ENCODE results near the gene PDPK1.
"Not testable (repeated sequence)": the region's sequence is repeated elsewhere in the genome, so short reads cannot be mapped to it uniquely, and the experiment has no call there.

Gene PDPK1

DNA sequence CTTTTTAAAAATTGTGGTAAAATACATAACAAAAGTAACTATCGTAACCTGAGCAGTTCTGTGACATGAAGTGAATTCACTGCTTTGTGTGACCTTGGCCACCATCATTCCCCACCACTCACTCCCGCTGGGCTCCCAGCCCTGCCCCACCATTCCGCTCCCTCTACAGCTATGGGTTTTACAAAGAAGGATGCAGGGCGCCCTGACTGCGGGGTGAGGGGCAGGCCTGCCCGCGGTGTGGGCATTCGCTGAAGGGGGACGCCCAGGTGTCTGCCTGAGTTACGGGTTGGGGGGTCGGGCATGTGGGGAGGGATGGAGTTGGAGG is 6.5 kb upstream of the PDPK1 start, which contains the start of gene CEMP1:
Gene CEMP1 (minus strand): TSS at position 38 of the 325 bp plus-strand sequence. CDS start 335 bp downstream, outside the sequence.
- H3K4me1 ChIP-seq (ENCODE audit: control insufficient read depth in 5 of 5, insufficient read depth in 5 of 5, low read length in 5 of 5) = peaks cover 0 to 31% (median 22%) of the 10 kb centered on the region in 5 donors
- peak within 1 kb of the TSS in 4 of 5 donors; percentile 68 to 80 (median 72) for H3K9ac ChIP-seq (ENCODE audit: low read length in 5 of 5)
- H3K27ac ChIP-seq (ENCODE audit: low read depth, low read length) = peak within 1 kb of the TSS; percentile 90
- H3K9me3 ChIP-seq (ENCODE audit: control insufficient read depth in 5 of 5, low read length in 5 of 5) = no peaks in the 10 kb centered on the region
- peaks cover 0 to 43% (median 29%) of the 10 kb centered on the region in 5 donors for H3K36me3 ChIP-seq (ENCODE audit: control insufficient read depth in 5 of 5, insufficient read depth in 5 of 5, low read length in 5 of 5)
- H3K27me3 ChIP-seq (ENCODE audit: control insufficient read depth in 5 of 5, insufficient read depth in 4 of 5, low read length in 5 of 5) = no peaks in the 10 kb centered on the region
- H3K4me3 ChIP-seq (ENCODE audit: low read depth in 1 of 5, low read length in 5 of 5) = peak within 1 kb of the TSS in 4 of 5 donors; percentile 70 to 84 (median 80)

DNA sequence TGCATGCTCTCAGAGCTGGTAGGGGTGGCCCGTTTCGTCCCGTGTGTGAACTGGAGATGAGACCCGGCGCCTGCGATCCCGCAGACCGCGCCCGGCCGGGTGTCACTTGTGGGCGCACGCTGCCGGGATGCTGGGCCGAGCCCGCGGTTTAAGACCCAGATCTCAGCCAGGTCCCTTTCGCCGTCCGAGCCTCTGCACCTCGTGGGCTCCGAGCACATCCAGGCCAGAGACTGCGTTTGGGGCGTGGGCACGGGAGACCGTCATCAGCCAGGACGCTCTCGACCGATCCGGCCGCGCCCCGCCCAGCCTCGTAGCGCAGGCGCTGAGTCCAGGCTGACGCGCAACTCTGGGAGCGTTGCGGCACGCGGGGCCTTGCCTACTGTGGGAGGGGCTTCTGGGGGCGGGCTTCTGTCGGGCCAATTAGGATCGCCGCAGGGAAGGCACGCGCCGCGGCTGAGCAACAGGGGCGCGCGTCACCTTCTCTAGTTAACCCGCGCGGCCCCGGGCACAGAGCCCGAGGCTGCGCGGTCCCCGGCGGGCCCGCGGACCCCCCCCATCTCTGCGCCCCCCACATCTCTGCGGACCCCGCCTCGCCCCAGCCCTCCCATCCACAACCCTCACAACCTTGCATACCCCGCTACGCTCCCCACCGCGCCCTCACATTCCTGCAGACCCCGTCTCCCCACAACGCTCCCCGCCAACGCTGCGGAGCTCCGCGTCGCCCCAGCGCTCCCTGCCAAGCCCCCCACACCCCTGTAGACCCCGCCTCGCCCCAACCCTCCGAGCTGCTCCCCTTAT is 5.9 kb upstream of the PDPK1 start:
- Histone ChIP-seq H3K27me3 (ENCODE audit: control insufficient read depth in 5 of 5, insufficient read depth in 4 of 5, low read length in 5 of 5) (no peaks in the 10 kb centered on the region), H3K36me3 (ENCODE audit: control insufficient read depth in 5 of 5, insufficient read depth in 5 of 5, low read length in 5 of 5) (peaks cover 0 to 38% (median 26%) of the 10 kb centered on the region in 5 donors), H3K4me1 (ENCODE audit: control insufficient read depth in 5 of 5, insufficient read depth in 5 of 5, low read length in 5 of 5) (peaks cover 0 to 34% (median 25%) of the 10 kb centered on the region in 5 donors), H3K4me3 (ENCODE audit: low read depth in 1 of 5, low read length in 5 of 5) (peak overlapping the region in 4 of 5 donors; percentile 70 to 84 (median 80)), H3K27ac (ENCODE audit: low read depth, low read length) (peak overlapping the region; percentile 90), H3K9ac (ENCODE audit: low read length in 5 of 5) (peak overlapping the region in 4 of 5 donors; percentile 68 to 80 (median 72)), H3K9me3 (ENCODE audit: control insufficient read depth in 5 of 5, low read length in 5 of 5) (no peaks in the 10 kb centered on the region)

DNA sequence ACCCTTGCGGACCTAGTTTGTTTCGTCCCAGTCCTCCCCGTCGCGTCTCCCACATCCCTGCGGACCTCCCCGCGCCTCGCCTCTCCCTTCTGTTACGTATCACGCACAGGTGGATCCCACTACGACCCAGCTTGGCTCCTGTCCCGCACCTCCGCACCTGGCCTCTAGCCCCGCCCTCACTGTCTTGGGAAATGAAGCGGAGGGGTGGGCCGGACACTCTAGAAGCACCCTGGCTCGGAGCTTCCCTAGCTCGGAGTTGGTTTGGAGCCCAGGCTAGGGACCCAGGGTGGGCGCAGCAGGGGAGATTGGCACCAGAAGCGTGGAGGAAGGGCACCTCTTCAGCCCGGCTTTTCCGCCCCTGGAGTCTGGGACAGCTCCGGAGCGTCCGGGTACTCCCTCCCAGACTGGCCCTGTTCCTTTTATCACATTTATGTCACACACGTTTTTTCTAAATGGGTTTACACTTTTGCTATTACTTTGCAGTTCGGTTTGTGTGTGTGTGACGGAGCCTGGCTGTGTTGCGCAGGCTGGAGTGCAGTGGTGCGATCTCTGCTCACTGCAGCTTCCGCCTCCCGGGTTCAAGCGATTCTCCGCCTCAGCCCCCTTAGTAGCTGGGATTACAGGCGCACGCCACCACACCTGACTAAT is 5.2 kb upstream of the PDPK1 start:
- Histone ChIP-seq H3K36me3 (ENCODE audit: control insufficient read depth in 5 of 5, insufficient read depth in 5 of 5, low read length in 5 of 5) (peaks cover 0 to 31% (median 21%) of the 10 kb centered on the region in 5 donors), H3K4me3 (ENCODE audit: low read depth in 1 of 5, low read length in 5 of 5) (peak overlapping the region; percentile 61 to 84 (median 77)), H3K27ac (ENCODE audit: low read depth, low read length) (peak overlapping the region; percentile 90), H3K27me3 (ENCODE audit: control insufficient read depth in 5 of 5, insufficient read depth in 4 of 5, low read length in 5 of 5) (no peaks in the 10 kb centered on the region), H3K9me3 (ENCODE audit: control insufficient read depth in 5 of 5, low read length in 5 of 5) (no peaks in the 10 kb centered on the region), H3K9ac (ENCODE audit: low read length in 5 of 5) (peak overlapping the region; percentile 68 to 80 (median 70)), H3K4me1 (ENCODE audit: control insufficient read depth in 5 of 5, insufficient read depth in 5 of 5, low read length in 5 of 5) (peaks cover 0 to 39% (median 29%) of the 10 kb centered on the region in 5 donors)

DNA sequence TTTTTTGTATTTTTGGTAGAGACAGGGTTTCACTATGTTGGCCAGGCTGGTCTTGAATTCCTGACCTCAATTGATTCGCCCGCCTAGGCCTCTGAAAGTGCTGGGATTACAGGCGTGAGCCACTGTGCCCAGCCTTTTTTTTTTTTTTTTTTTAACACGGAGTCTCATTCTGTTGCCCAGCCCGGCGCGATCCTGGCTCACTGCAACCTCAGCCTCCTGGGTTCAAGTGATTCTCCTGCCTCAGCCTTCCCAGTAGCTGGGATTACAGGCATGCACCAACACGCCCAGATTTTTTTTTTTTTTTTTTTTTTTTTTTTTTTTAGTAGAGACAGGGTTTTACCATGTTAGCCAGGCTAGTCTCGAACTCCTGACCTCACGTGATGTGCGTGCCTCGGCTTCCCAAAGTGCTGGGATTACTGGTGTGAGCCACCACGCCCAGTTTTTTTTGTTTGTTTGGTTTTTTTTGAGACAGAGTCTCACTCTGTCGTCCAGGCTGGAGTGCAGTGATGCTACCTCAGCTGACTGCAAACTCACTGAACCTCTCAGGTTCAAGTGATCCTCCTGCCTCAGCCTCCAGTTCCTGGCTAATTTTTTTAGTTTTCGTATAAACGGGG is 4.6 kb upstream of the PDPK1 start:
- H3K9me3 ChIP-seq (ENCODE audit: control insufficient read depth in 5 of 5, low read length in 5 of 5); H3K27me3 ChIP-seq (ENCODE audit: control insufficient read depth in 5 of 5, insufficient read depth in 4 of 5, low read length in 5 of 5): not testable (repeated sequence)
- peaks cover 0 to 39% (median 29%) of the 10 kb centered on the region in 5 donors for H3K4me1 ChIP-seq (ENCODE audit: control insufficient read depth in 5 of 5, insufficient read depth in 5 of 5, low read length in 5 of 5)
- H3K36me3 ChIP-seq (ENCODE audit: control insufficient read depth in 5 of 5, insufficient read depth in 5 of 5, low read length in 5 of 5) = peaks cover 0 to 25% (median 15%) of the 10 kb centered on the region in 5 donors
- H3K27ac ChIP-seq (ENCODE audit: low read depth, low read length) = peak overlapping the region; percentile 90
- peak overlapping the region in 4 of 5 donors; percentile 68 to 80 (median 72) for H3K9ac ChIP-seq (ENCODE audit: low read length in 5 of 5)
- peak overlapping the region; percentile 61 to 84 (median 77) for H3K4me3 ChIP-seq (ENCODE audit: low read depth in 1 of 5, low read length in 5 of 5)

DNA sequence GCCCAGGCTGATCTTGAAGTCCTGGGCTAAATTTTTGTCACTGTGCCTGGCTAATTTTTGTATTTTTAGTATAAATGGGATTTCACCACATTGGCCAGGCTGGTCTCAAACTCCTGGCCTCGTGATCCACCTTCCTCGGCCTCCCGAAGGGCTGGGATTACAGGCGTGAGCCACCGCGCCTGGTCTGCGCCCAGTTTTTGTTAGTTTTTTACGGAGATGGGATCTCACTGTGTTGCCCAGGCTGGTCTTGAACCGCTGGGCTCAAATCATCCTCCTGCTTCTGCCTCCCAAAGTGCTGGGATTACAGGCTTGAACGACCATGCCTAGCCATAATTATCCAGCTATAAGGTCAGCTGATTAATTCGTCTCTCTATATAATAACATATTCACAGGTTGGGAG is 3.9 kb upstream of the PDPK1 start:
- Histone ChIP-seq H3K4me1 (ENCODE audit: control insufficient read depth in 5 of 5, insufficient read depth in 5 of 5, low read length in 5 of 5) (peaks cover 0 to 44% (median 34%) of the 10 kb centered on the region in 5 donors), H3K27me3 (ENCODE audit: control insufficient read depth in 5 of 5, insufficient read depth in 4 of 5, low read length in 5 of 5) (no peaks in the 10 kb centered on the region), H3K9ac (ENCODE audit: low read length in 5 of 5) (no peak overlapping the region), H3K4me3 (ENCODE audit: low read depth in 1 of 5, low read length in 5 of 5) (no peak overlapping the region), H3K27ac (ENCODE audit: low read depth, low read length) (no peak overlapping the region), H3K36me3 (ENCODE audit: control insufficient read depth in 5 of 5, insufficient read depth in 5 of 5, low read length in 5 of 5) (peaks cover 0 to 18% (median 9%) of the 10 kb centered on the region in 5 donors), H3K9me3 (ENCODE audit: control insufficient read depth in 5 of 5, low read length in 5 of 5) (no peaks in the 10 kb centered on the region)

DNA sequence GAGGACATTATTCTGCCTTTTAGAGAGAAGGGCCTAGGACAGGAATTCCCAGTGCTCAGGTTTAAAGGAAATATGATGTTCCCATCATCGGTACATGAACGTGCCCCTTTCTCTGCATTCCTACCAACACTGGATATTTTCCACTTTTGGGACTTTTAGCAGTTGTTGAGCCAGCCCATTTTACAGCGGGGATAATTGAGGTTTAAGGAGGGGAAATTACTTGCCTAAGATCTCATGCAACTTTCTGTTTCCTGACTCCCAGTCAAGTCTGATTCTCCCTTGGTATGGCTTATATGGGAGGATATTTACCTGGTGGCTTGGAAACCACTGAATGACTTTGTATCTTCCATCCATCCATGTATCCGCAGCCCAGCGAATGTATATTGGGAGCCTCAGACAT is 3.5 kb upstream of the PDPK1 start:
- not testable (repeated sequence) for H3K27me3 ChIP-seq (ENCODE audit: control insufficient read depth in 5 of 5, insufficient read depth in 4 of 5, low read length in 5 of 5); H3K9me3 ChIP-seq (ENCODE audit: control insufficient read depth in 5 of 5, low read length in 5 of 5); H3K9ac ChIP-seq (ENCODE audit: low read length in 5 of 5); H3K27ac ChIP-seq (ENCODE audit: low read depth, low read length); H3K4me3 ChIP-seq (ENCODE audit: low read depth in 1 of 5, low read length in 5 of 5)
- Histone ChIP-seq H3K4me1 (ENCODE audit: control insufficient read depth in 5 of 5, insufficient read depth in 5 of 5, low read length in 5 of 5) (peaks cover under 1 to 49% (median 38%) of the 10 kb centered on the region in 5 donors), H3K36me3 (ENCODE audit: control insufficient read depth in 5 of 5, insufficient read depth in 5 of 5, low read length in 5 of 5) (peaks cover 0 to 14% (median 4%) of the 10 kb centered on the region in 5 donors)

DNA sequence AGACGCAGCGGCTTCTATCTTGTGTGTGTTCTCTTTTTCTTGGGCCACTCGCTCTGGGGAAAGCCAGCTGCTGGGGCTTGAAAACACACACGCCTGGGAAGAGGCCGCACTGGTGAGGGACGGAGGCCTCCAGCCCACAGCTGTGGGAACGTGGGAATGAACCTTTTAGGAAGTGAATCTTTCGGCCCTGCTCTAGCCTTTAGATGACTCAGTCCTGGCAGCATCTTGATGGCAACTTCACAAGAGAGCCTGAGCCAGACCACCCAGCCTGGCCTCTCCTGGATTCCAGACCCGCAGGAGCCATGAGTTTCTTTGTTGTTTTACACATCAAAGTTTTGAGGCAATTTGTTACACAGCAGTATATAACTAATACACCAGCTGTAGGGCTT is 2.2 kb upstream of the PDPK1 start:
- H3K36me3 ChIP-seq (ENCODE audit: control insufficient read depth in 5 of 5, insufficient read depth in 5 of 5, low read length in 5 of 5) = peaks cover 0 to 5% (median 0%) of the 10 kb centered on the region in 5 donors
- peaks cover 2 to 60% (median 48%) of the 10 kb centered on the region in 5 donors for H3K4me1 ChIP-seq (ENCODE audit: control insufficient read depth in 5 of 5, insufficient read depth in 5 of 5, low read length in 5 of 5)
- H3K9me3 ChIP-seq (ENCODE audit: control insufficient read depth in 5 of 5, low read length in 5 of 5) = no peaks in the 10 kb centered on the region
- H3K27me3 ChIP-seq (ENCODE audit: control insufficient read depth in 5 of 5, insufficient read depth in 4 of 5, low read length in 5 of 5) = no peaks in the 10 kb centered on the region
- H3K4me3 ChIP-seq (ENCODE audit: low read depth in 1 of 5, low read length in 5 of 5) = peak overlapping the region in 1 of 5 donors; percentile 25
- H3K9ac ChIP-seq (ENCODE audit: low read length in 5 of 5) = no peak overlapping the region
- H3K27ac ChIP-seq (ENCODE audit: low read depth, low read length) = peak overlapping the region; percentile 41

DNA sequence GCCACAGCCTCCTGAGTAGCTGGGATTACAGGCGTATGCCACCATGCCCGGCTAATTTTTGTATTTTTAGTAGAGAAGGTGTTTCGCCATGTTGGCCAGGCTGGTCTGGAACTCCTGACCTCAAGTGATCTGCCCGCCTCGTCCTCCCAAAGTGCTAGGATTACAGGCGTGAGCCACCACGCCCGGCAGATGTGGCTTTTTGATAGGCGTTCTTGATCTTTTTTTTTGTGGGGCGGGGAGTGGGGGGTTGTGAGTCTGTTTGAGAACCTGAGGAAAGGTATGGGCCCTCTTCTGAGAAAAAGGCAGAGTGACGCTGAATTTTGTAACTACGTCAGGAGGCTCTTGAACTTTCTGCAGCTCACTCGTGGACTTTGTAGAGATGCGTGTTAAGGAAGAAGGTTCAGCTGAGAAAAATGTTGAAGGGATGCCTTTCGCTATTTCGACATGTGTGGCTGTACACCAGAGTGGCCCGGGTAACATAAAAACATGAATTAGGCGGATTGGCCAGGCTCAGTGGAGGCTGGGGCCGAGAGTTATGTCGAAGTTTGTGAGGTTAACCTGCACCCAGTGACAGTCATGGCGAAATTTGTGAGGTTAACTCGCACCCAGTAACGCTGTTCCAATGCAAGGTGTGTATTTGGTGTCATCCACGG is 1.5 kb downstream of the PDPK1 start:
- Histone ChIP-seq H3K4me1 (ENCODE audit: control insufficient read depth in 5 of 5, insufficient read depth in 5 of 5, low read length in 5 of 5) (peaks cover 2 to 48% (median 37%) of the 10 kb centered on the region in 5 donors), H3K4me3 (ENCODE audit: low read depth in 1 of 5, low read length in 5 of 5) (peak overlapping the region in 1 of 5 donors; percentile 61)
- H3K27me3 ChIP-seq (ENCODE audit: control insufficient read depth in 5 of 5, insufficient read depth in 4 of 5, low read length in 5 of 5); H3K9me3 ChIP-seq (ENCODE audit: control insufficient read depth in 5 of 5, low read length in 5 of 5); H3K9ac ChIP-seq (ENCODE audit: low read length in 5 of 5); H3K36me3 ChIP-seq (ENCODE audit: control insufficient read depth in 5 of 5, insufficient read depth in 5 of 5, low read length in 5 of 5); H3K27ac ChIP-seq (ENCODE audit: low read depth, low read length): not testable (repeated sequence)

DNA sequence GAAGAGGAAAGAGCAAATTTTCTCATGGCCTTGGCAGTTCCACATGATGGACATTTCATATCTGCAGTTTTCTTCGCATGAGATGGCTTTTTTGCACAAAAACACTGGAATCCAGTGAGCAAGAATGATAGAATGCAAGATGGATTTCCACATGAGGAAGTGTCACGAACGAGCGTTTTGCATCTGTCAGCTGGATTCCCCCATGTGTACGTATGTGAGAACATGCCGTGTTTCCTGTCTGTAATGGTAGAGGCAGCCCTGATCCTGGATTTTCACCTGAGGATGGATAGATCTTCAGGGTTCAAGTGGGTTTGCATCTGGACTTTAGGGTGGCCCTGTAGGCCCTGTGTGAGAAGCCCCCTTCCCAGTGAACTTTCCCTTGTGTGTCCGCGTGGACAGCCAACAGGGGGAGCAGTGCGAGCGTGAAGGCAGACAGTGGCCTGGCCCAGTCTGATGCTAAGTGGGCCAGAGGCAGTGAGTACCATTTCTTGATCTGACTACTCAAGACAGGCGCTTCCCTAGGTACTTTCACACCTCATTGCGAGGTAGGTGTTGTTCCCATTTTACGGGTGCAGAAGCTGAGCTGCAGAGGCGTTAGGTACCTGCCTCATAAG is 2.1 kb downstream of the PDPK1 start:
- not testable (repeated sequence) for H3K36me3 ChIP-seq (ENCODE audit: control insufficient read depth in 5 of 5, insufficient read depth in 5 of 5, low read length in 5 of 5); H3K27ac ChIP-seq (ENCODE audit: low read depth, low read length); H3K9me3 ChIP-seq (ENCODE audit: control insufficient read depth in 5 of 5, low read length in 5 of 5); H3K9ac ChIP-seq (ENCODE audit: low read length in 5 of 5); H3K27me3 ChIP-seq (ENCODE audit: control insufficient read depth in 5 of 5, insufficient read depth in 4 of 5, low read length in 5 of 5); H3K4me3 ChIP-seq (ENCODE audit: low read depth in 1 of 5, low read length in 5 of 5)
- peaks cover 2 to 46% (median 37%) of the 10 kb centered on the region in 5 donors for H3K4me1 ChIP-seq (ENCODE audit: control insufficient read depth in 5 of 5, insufficient read depth in 5 of 5, low read length in 5 of 5)

Measured in subcutaneous abdominal adipose tissue (tissue), 5 donors.